Measurements from ENCODE around the gene OPN3. TPM values are rescaled to one million over a fixed set of nuclear protein-coding genes. Genes with fewer than 3 reads are reported as not detected.

Gene OPN3
- total and polyA plus RNA-seq, 2 of the 4 experiments (the other 2 are of a cell fraction) = 16.4 to 21.9 TPM

- no peak overlapping the region for H3K56ac ChIP-seq (ENCODE audit: extremely low read depth, insufficient read depth, low read length)
- no peak overlapping the region for H2BK15ac ChIP-seq (ENCODE audit: low read depth, low read length)
- peaks cover 4% of the 10 kb centered on the region for H3K4me1 ChIP-seq (ENCODE audit: control insufficient read depth, insufficient read depth, low read length)
- no peak overlapping the region for H3K4me2 ChIP-seq (ENCODE audit: low read depth, low read length)
- H4K91ac ChIP-seq (ENCODE audit: insufficient read depth, low read depth, low read length) = no peak overlapping the region
- 100% methylated on average over 2 of the region's 2 CpGs; no CpG with 5 or more reads in 1 of the 2 experiments for WGBS, 2 experiments (ENCODE audit: extremely low coverage in 2 of 2, insufficient read length in 1 of 2)
- dilution Hi-C loops (cut with HindIII; ENCODE audit: low sequenced_read_pairs, unreplicated experiment) = no loop called here
- DNase-seq (no peak), ATAC-seq (ENCODE audit: low read depth) (no peak)
- H2BK5ac ChIP-seq (ENCODE audit: low read depth, low read length, poor library complexity, severe bottlenecking) = no peak overlapping the region
- H3K27me3 ChIP-seq (ENCODE audit: control insufficient read depth, insufficient read depth, low read length) = no peaks in the 10 kb centered on the region
- no peak overlapping the region for H2BK20ac ChIP-seq (ENCODE audit: low read depth, low read length)
- no peak overlapping the region for H2AK9ac ChIP-seq (replicated peaks; ENCODE audit: low read depth, low read length, poor library complexity)
- ChIA-PET POLR2A (ENCODE audit: unreplicated experiment) (no interaction called here), CTCF (no interaction called here)
- no peak overlapping the region for H3K4me3 ChIP-seq (ENCODE audit: insufficient read depth, low read depth, low read length)
- no peak overlapping the region for H3K18ac ChIP-seq (ENCODE audit: low read depth, low read length)
- no peak overlapping the region for H3K23ac ChIP-seq (ENCODE audit: low read depth, low read length)
- no peak overlapping the region for H3K27ac ChIP-seq (ENCODE audit: insufficient read depth, low read length)
- peaks cover 4 to 17% of the 10 kb centered on the region in 2 experiments; a peak in 3 of 4 replicates for H3K79me1 ChIP-seq (ENCODE audit: low read depth in 1 of 2, low read length in 2 of 2)
- H4K8ac ChIP-seq (ENCODE audit: low read depth in 2 of 2, low read length in 2 of 2) = no peak overlapping the region
- no peaks in the 10 kb centered on the region for H3K9me3 ChIP-seq (ENCODE audit: control insufficient read depth, insufficient read depth, low read length)
- intact Hi-C loops (cut with micrococcal nuclease) = no loop called here
- no peak overlapping the region for H3K14ac ChIP-seq (replicated peaks; ENCODE audit: low read depth, low read length)
- no peak overlapping the region for H3K9ac ChIP-seq (ENCODE audit: low read depth, low read length)
- no peak overlapping the region for H2AK5ac ChIP-seq (ENCODE audit: low read depth, low read length)
- in situ Hi-C loops (cut with MboI; ENCODE audit: low sequenced_read_pairs) = no loop called here
- H2BK120ac ChIP-seq (ENCODE audit: low read depth, low read length) = no peak overlapping the region
- TF ChIP-seq RFX5 (IDR thresholded peaks at IDR 0.05; ENCODE audit: low read depth, low read length) (no peak), USF2 (IDR thresholded peaks at IDR 0.05; ENCODE audit: low read depth, low read length) (no peak), POLR2A (IDR thresholded peaks at IDR 0.05; ENCODE audit: low read depth, low read length) (no peak), NFE2L2 (IDR thresholded peaks at IDR 0.05; ENCODE audit: low read depth, low read length) (no peak), RAD21 (IDR thresholded peaks at IDR 0.05; ENCODE audit: low read length) (no peak), MAFK (IDR thresholded peaks at IDR 0.05; ENCODE audit: low read depth, low read length) (no peak), CHD1 (IDR thresholded peaks at IDR 0.05; ENCODE audit: low read depth, low read length) (no peak), RCOR1 (IDR thresholded peaks at IDR 0.05; ENCODE audit: insufficient replicate concordance, low read length) (no peak), FOS (IDR thresholded peaks at IDR 0.05; ENCODE audit: low read depth, low read length) (no peak), BHLHE40 (IDR thresholded peaks at IDR 0.05; ENCODE audit: low read depth, low read length) (no peak), CEBPB (IDR thresholded peaks at IDR 0.05; ENCODE audit: low read depth, low read length) (no peak), SMC3 (IDR thresholded peaks at IDR 0.05; ENCODE audit: low read depth, low read length) (no peak)
- H4K5ac ChIP-seq (ENCODE audit: low read depth, low read length) = no peak overlapping the region
- BruUV-seq (replicated peaks) = no TSS peak
- H2AFZ ChIP-seq (replicated peaks; ENCODE audit: low read length, poor library complexity) = no peak overlapping the region
- no peaks in the 10 kb centered on the region for H4K20me1 ChIP-seq (ENCODE audit: insufficient read depth, low read length)
- H3K4ac ChIP-seq (ENCODE audit: low read depth, low read length) = no peak overlapping the region
- H3K9me1 ChIP-seq (ENCODE audit: insufficient read depth, low read length) = no peaks in the 10 kb centered on the region
- peaks cover 5% of the 10 kb centered on the region for H3K36me3 ChIP-seq (ENCODE audit: control insufficient read depth, insufficient read depth, low read length)
Measured at GRCh38 chr1:241630899-241631298, 9.3 kb downstream of the OPN3 start.

Data from IMR-90 (cell line).